22Rv1 (cell line): Measurements from ENCODE around the gene BMPER.

Source experiments
- ZFX ChIP-seq: fragments of 450-650 bp; IDR thresholded peaks from 2 replicates; pipeline ENCODE4 v1.6.1; 2017; ENCODE audit warnings: antibody characterized with exemption, borderline replicate concordance
- TF ChIP-seq, protein P1 (sequence below): fragments of 450-650 bp; IDR thresholded peaks from 2 replicates; pipeline ENCODE4 v1.5.1; 2017; ENCODE audit warnings: mild to moderate bottlenecking

DNA sequence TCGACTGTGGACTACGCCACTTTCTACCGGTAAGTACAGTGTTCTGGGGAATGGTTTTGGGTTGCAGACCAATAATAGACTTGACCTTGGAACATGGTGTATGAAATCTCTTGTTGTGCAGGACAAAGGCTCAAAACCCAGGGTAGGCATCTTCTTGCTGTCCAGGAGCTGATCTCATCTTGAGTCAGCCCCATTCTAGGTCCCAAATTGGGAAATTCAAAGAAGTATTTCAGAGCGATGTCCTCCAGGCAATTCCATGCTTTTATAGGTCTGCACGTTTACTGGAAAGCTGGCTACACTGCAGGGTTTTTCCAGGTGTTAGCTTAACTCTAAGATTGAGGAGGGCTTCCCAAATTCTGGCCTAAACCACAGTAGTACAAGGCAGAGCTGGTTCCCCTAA is 180.7 kb downstream of the BMPER start:
- TF ChIP-seq, protein P1, sequence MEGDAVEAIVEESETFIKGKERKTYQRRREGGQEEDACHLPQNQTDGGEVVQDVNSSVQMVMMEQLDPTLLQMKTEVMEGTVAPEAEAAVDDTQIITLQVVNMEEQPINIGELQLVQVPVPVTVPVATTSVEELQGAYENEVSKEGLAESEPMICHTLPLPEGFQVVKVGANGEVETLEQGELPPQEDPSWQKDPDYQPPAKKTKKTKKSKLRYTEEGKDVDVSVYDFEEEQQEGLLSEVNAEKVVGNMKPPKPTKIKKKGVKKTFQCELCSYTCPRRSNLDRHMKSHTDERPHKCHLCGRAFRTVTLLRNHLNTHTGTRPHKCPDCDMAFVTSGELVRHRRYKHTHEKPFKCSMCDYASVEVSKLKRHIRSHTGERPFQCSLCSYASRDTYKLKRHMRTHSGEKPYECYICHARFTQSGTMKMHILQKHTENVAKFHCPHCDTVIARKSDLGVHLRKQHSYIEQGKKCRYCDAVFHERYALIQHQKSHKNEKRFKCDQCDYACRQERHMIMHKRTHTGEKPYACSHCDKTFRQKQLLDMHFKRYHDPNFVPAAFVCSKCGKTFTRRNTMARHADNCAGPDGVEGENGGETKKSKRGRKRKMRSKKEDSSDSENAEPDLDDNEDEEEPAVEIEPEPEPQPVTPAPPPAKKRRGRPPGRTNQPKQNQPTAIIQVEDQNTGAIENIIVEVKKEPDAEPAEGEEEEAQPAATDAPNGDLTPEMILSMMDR = no peak
- TF ChIP-seq ZFX = no peak
